GM12878 (cell line): Measurements from ENCODE around the gene ANAPC16. TPM values are rescaled to one million over a fixed set of nuclear protein-coding genes. Genes with fewer than 3 reads are reported as not detected.

Experiments used
- ATAC-seq: fragments of 200-7000 bp; cut with Tn5 transposase; 3 replicates; pipeline ENCODE4 v1.9.1; 2020; ENCODE audit warnings: mild to moderate bottlenecking, moderate library complexity
- BruUV-seq: library from RNA; stranded (reverse); fragments of 400-500 nt; replicated peaks from 2 replicates; lab custom pipeline; 2021; lab: Mats Ljungman, UMichigan
- CTCF ChIA-PET: fragments of 300-600 bp; sonication (Branson Sonifier 250); formaldehyde crosslinking; extraction: SDS; loops from one replicate; lab custom pipeline; 2021; ENCODE audit warnings: inconsistent platforms; lab: Yijun Ruan, JAX
- POLR2A ChIA-PET: fragments of 350-600 bp; formaldehyde crosslinking; extraction: SDS; loops from one replicate; lab custom pipeline; 2021; ENCODE audit warnings: inconsistent platforms; lab: Charles Lee
- RAD21 ChIA-PET: fragments of 300-600 bp; sonication (Branson Sonifier 250); formaldehyde crosslinking; loops from one replicate; lab custom pipeline; 2023; ENCODE audit warnings: antibody characterized with exemption; ENCODE audit not compliant: unreplicated experiment; lab: Charles Lee
- SMC1A ChIA-PET: fragments of 300-600 bp; sonication (Branson Sonifier 250); formaldehyde crosslinking; loops from one replicate; lab custom pipeline; 2023; ENCODE audit not compliant: unreplicated experiment, uncharacterized antibody; lab: Charles Lee
- DNase-seq: peaks from one replicate; pipeline ENCODE4 v3.0.0-alpha.2; 2011; ENCODE audit warnings: low read depth, low spot score
- FAIRE-seq: peaks from 3 replicates; lab custom pipeline; 2011; peaks lifted over from hg19 to GRCh38; lab: Jason Lieb, UNC
- H2AFZ ChIP-seq: 2 replicates; pipeline ENCODE4 v1.6.0; 2011; ENCODE audit warnings: low read depth, low read length, control low read depth; ENCODE audit not compliant: control insufficient read depth
- H3K27ac ChIP-seq: 2 replicates; pipeline ENCODE4 v1.5.1; 2011; ENCODE audit warnings: control low read depth; ENCODE audit not compliant: control insufficient read depth, insufficient read depth
- H3K27me3 ChIP-seq, 2 experiments: replicated peaks in 1 of 2; 2 replicates each; pipeline versions ENCODE4 v1.6.0 to v1.6.1; 2011; ENCODE audit warnings: low read length in 1 of 2; ENCODE audit not compliant: control insufficient read depth in 2 of 2, insufficient read depth in 2 of 2
- H3K36me3 ChIP-seq, 2 experiments: 2 replicates each; pipeline ENCODE4 v1.5.1; 2011; ENCODE audit warnings: low read length in 1 of 2; ENCODE audit not compliant: control insufficient read depth in 2 of 2, insufficient read depth in 2 of 2
- H3K4me1 ChIP-seq: 2 replicates; pipeline ENCODE4 v1.6.1; 2011; ENCODE audit warnings: mild to moderate bottlenecking, low read length, moderate library complexity, mixed read lengths; ENCODE audit not compliant: control insufficient read depth, insufficient read depth
- H3K4me2 ChIP-seq: 2 replicates; pipeline ENCODE4 v1.6.0; 2011; ENCODE audit warnings: control low read depth; ENCODE audit not compliant: control insufficient read depth, insufficient read depth
- H3K4me3 ChIP-seq: fragments of 200-600 bp; sonication (generic); 2 replicates; pipeline ENCODE4 v1.5.1; 2016
- H3K79me2 ChIP-seq: 2 replicates; pipeline ENCODE4 v1.6.0; 2011; ENCODE audit warnings: low read length; ENCODE audit not compliant: control insufficient read depth, insufficient read depth
- H3K9ac ChIP-seq: 2 replicates; pipeline ENCODE4 v1.8.0; 2011; ENCODE audit warnings: low read length, control low read depth, mixed read lengths; ENCODE audit not compliant: control insufficient read depth, insufficient read depth
- H3K9me3 ChIP-seq: replicated peaks from 3 replicates; pipeline ENCODE4 v1.5.1; 2011; ENCODE audit warnings: mild to moderate bottlenecking, low read length; ENCODE audit not compliant: control insufficient read depth, insufficient read depth
- H4K20me1 ChIP-seq: 2 replicates; pipeline ENCODE4 v1.6.0; 2011; ENCODE audit not compliant: control insufficient read depth, insufficient read depth
- CBFB ChIP-seq: IDR thresholded peaks from 2 replicates; pipeline ENCODE4 v1.6.1; 2016; ENCODE audit warnings: antibody characterized with exemption, low read depth
- CHD2 ChIP-seq: IDR thresholded peaks from 2 replicates; pipeline ENCODE4 v1.6.1; 2011; ENCODE audit warnings: low read depth, low read length, improper control_type of control experiment, borderline replicate concordance
- FOXK2 ChIP-seq: fragments of 450-650 bp; IDR thresholded peaks from 2 replicates; pipeline ENCODE4 v1.6.1; 2017; ENCODE audit warnings: mild to moderate bottlenecking, moderate library complexity
- IKZF2 ChIP-seq, 2 experiments: fragments of 450-650 bp; IDR thresholded peaks; 2 replicates each; pipeline ENCODE4 v1.6.1; 2017; ENCODE audit warnings: mild to moderate bottlenecking in 2 of 2, moderate library complexity in 2 of 2
- MEF2A ChIP-seq: IDR thresholded peaks from 2 replicates; pipeline ENCODE4 v1.6.1; 2011; ENCODE audit warnings: low read depth, mild to moderate bottlenecking, low read length, moderate library complexity; ENCODE audit not compliant: insufficient read depth
- MTA3 ChIP-seq: IDR thresholded peaks from 2 replicates; pipeline ENCODE4 v1.6.1; 2012; ENCODE audit warnings: low read length, inconsistent platforms, borderline replicate concordance
- NFYB ChIP-seq: IDR thresholded peaks from 2 replicates; pipeline ENCODE4 v1.6.1; 2011; ENCODE audit warnings: low read depth, mild to moderate bottlenecking, low read length, improper control_type of control experiment, moderate library complexity; ENCODE audit not compliant: insufficient read depth
- ZNF687 ChIP-seq: fragments of 450-650 bp; IDR thresholded peaks from 2 replicates; pipeline ENCODE4 v1.6.1; 2017; ENCODE audit warnings: mild to moderate bottlenecking, moderate library complexity
- WGBS: methylation state at CpG from one replicate; pipeline ENCODE4 v1.1.6; 2016; ENCODE audit warnings: low lambda C conversion rate; ENCODE audit not compliant: insufficient replicate concordance, insufficient coverage; ENCODE audit errors: missing lambda C conversion rate; 5-methylcytosine and 5-hydroxymethylcytosine counted together
- in situ Hi-C: fragments of 300-500 bp; cut with MboI; formaldehyde crosslinking; loops from 9 replicates; pipeline ENCODE4 v1.14.3; 2018; ENCODE audit warnings: mixed read lengths
- intact Hi-C: fragments of 100-400 bp; cut with micrococcal nuclease; formaldehyde crosslinking; loops from one replicate; pipeline ENCODE4 v1.14.2; 2022; ENCODE audit not compliant: unreplicated experiment
- polyA plus RNA-seq, 11 experiments: library from polyadenylated mRNA; depleted of rRNA in 4 of 11; unstranded in 6 of 11; stranded (reverse) in 5 of 11; fragments of >200 nt; fragmentation: Nextera tagmentation in 4 of 11; fragmentation: Illumina TruSeq in 1 of 11; extraction: Ambion mirVana in 4 of 11; extraction: Trizol in 1 of 11; gene quantifications; 1 replicate in 1 of 11; 2 replicates in 10 of 11; pipeline versions ENCODE4 v1.2.1 to v1.2.3, GENCODE V29; 2011 to 2016; ENCODE audit warnings: inconsistent platforms in 2 of 11, missing spikeins in 2 of 11, low read depth in 1 of 11
- total RNA-seq, 4 experiments: library from RNA; depleted of rRNA in 3 of 4; stranded (reverse); fragments of >200 nt in 3 of 4; fragmentation: Illumina TruSeq in 1 of 4; extraction: Trizol in 1 of 4; gene quantifications; 2 replicates each; pipeline versions ENCODE4 v1.2.1 to v1.2.3, GENCODE V29; 2013 to 2021

Gene ANAPC16
- total and polyA plus RNA-seq, 10 of the 15 experiments (the other 5 are each of a cell fraction or from before 2014, with no cell fraction given), result 66.9 to 208 (median 134) TPM

GRCh38 chr10:72277340-72277995 is 61.7 kb downstream of the ANAPC16 start:
- FAIRE-seq (no peak), DNase-seq (no peak), ATAC-seq (no peak)
- Histone ChIP-seq H3K79me2 (peaks cover 39% of the 10 kb centered on the region), H3K9me3 (no peaks in the 10 kb centered on the region), H3K27me3 (no peaks in the 10 kb centered on the region), H3K36me3 (peaks cover 2 to 8% of the 10 kb centered on the region in 2 experiments), H4K20me1 (peaks cover 12% of the 10 kb centered on the region), H3K9ac (no peak overlapping the region), H3K4me3 (no peak overlapping the region), H2AFZ (no peak overlapping the region), H3K4me2 (no peak overlapping the region), H3K27ac (peak overlapping the region; percentile 11; the same call in 1 of the 2 replicates), H3K4me1 (peaks cover 10% of the 10 kb centered on the region)
- whole genome bisulfite sequencing, result 88% methylated on average over 5 of the region's 5 CpGs
- intact Hi-C loops, result no loop called here
- ChIA-PET SMC1A (interaction anchor here (1.0 to 12.9 kb wide), 12 partner anchors 9 to 151 kb away, joined by 3 to 275 read pairs (median 7); no protein-coding TSS in a partner anchor), POLR2A (interaction anchor here (0.5 to 13.9 kb wide), 9 partner anchors 15 to 59 kb away, joined by 3 to 267 read pairs (median 4); no protein-coding TSS in a partner anchor), RAD21 (interaction anchor here (0.5 to 7.8 kb wide), 10 partner anchors 8 to 57 kb away, joined by 3 to 200 read pairs (median 6); no protein-coding TSS in a partner anchor), CTCF (interaction anchor here (1.0 to 11.3 kb wide), 9 partner anchors 14 to 229 kb away, joined by 3 to 275 read pairs (median 4); no protein-coding TSS in a partner anchor)
- TF ChIP-seq MTA3 (no peak), CBFB (0 out of 2 replicates have a peak, but pooled peaks have one; percentile 3)
- BruUV-seq, result no TSS peak
- in situ Hi-C loops, result no loop called here

GRCh38 chr10:72277996-72278667 is 62.3 kb downstream of the ANAPC16 start:
- ChIA-PET POLR2A (interaction anchor here (0.5 to 13.9 kb wide), 14 partner anchors 14 to 381 kb away, joined by 3 to 267 read pairs (median 4); no protein-coding TSS in a partner anchor), SMC1A (interaction anchor here (1.2 to 12.9 kb wide), 11 partner anchors 9 to 152 kb away, joined by 3 to 275 read pairs (median 7); no protein-coding TSS in a partner anchor), RAD21 (interaction anchor here (0.5 to 7.8 kb wide), 11 partner anchors 7 to 57 kb away, joined by 3 to 200 read pairs (median 5); no protein-coding TSS in a partner anchor), CTCF (interaction anchor here (0.6 to 11.3 kb wide), 12 partner anchors 14 to 230 kb away, joined by 3 to 275 read pairs (median 4); no protein-coding TSS in a partner anchor)
- peaks cover 34% of the 10 kb centered on the region for H3K79me2 ChIP-seq
- no peak for FAIRE-seq
- H3K36me3 ChIP-seq, result peaks cover 2 to 8% of the 10 kb centered on the region in 2 experiments
- no TSS peak for BruUV-seq
- no peak overlapping the region for H3K9ac ChIP-seq
- no peak for ATAC-seq
- peaks cover 7% of the 10 kb centered on the region for H3K4me1 ChIP-seq
- H3K27me3 ChIP-seq, result no peaks in the 10 kb centered on the region
- peaks cover 12% of the 10 kb centered on the region for H4K20me1 ChIP-seq
- no peak overlapping the region for H3K4me2 ChIP-seq
- no peak overlapping the region for H3K27ac ChIP-seq
- no peak overlapping the region for H3K4me3 ChIP-seq
- no peaks in the 10 kb centered on the region for H3K9me3 ChIP-seq
- WGBS, result 100% methylated on average over 3 of the region's 3 CpGs
- TF ChIP-seq IKZF2 (IDR thresholded peaks at IDR 0.05) (peak; percentile 31 to 34; a peak in 3 of 4 replicates), ZNF687 (peak; percentile 19; the same call in 1 of the 2 replicates), CHD2 (0 out of 2 replicates have a peak, but pooled peaks have one; percentile 14), FOXK2 (no peak), NFYB (no peak), MEF2A (no peak)
- DNase-seq, result no peak
- in situ Hi-C loops, result no loop called here
- H2AFZ ChIP-seq, result no peak overlapping the region
- intact Hi-C loops, result no loop called here
